ENCODE results near the gene PLEKHG2. TPM values are rescaled to one million over a fixed set of nuclear protein-coding genes. Genes with fewer than 3 reads are reported as not detected.
A peak's percentile ranks its signal among the peaks of the same experiment; 100 is the strongest.

Gene PLEKHG2
- total RNA-seq, 4 donors from 2014 or later, result 1.3 to 3.6 (median 3.3) TPM

DNA sequence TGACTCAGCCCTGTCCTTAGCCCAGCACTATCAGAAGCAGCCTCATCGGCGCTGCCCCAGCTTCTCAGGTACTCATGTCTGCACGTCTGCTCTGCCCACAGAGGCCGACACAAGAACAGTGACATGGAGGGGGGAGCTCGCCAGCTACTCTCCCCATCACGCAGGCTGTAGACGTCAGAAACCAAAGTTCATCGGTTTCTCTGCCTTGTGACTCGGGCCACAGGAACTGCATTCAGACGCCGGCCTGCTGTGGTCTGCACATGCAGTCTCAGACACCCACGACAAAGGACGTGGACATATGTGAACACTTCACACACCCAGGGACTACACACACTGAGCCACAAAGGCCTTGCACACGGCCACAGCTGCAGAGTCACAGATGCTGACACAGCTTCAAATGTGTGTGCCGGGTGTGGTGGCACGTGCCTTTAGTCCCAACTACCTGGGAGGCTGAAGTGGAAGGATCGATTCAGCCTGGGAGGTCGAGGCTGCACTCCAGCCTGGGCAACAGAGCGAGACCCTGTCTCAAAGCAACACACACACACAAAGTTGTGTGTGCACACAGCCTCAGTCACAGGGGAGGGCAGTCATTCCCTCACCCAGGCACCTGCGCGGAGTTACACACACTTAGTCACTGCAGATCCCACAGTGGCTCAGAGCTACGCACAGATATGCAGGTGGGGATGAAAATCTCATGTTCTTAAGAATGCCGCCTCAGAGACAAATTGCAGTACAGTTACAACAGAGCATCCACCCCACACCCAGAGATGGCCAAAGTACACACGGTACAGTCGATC, 10.7 kb upstream of the PLEKHG2 start:
- peaks cover 44 to 51% of the 10 kb centered on the region in 2 donors for H3K4me1 ChIP-seq
- intact Hi-C loops (cut with DNase I; ENCODE audit: low total_unique reads), result loop anchor here (1.0 to 10.0 kb wide), 7 partner anchors 10 to 1027 kb away; partner anchors contain the start of genes AKT2, ECH1, PSMD8 and SERTAD1
- H3K4me3 ChIP-seq, result peak overlapping the region in 2 of 4 donors; percentile 74 to 79
- H3K9me3 ChIP-seq, result no peaks in the 10 kb centered on the region
- TF ChIP-seq, protein P1, sequence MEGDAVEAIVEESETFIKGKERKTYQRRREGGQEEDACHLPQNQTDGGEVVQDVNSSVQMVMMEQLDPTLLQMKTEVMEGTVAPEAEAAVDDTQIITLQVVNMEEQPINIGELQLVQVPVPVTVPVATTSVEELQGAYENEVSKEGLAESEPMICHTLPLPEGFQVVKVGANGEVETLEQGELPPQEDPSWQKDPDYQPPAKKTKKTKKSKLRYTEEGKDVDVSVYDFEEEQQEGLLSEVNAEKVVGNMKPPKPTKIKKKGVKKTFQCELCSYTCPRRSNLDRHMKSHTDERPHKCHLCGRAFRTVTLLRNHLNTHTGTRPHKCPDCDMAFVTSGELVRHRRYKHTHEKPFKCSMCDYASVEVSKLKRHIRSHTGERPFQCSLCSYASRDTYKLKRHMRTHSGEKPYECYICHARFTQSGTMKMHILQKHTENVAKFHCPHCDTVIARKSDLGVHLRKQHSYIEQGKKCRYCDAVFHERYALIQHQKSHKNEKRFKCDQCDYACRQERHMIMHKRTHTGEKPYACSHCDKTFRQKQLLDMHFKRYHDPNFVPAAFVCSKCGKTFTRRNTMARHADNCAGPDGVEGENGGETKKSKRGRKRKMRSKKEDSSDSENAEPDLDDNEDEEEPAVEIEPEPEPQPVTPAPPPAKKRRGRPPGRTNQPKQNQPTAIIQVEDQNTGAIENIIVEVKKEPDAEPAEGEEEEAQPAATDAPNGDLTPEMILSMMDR (IDR thresholded peaks at IDR 0.05 in 4 of 5, conservative IDR thresholded peaks at IDR 0.05 in 1 of 5), result no peak
- peak; percentile 2 to 18 for TF ChIP-seq POLR2A (IDR thresholded peaks at IDR 0.05)
- in situ Hi-C loops (cut with MboI; ENCODE audit: low sequenced_read_pairs in 4 of 4), result no loop called here
- H3K27me3 ChIP-seq, result no peaks in the 10 kb centered on the region
- DNase-seq (peak; percentile 19 to 64), ATAC-seq (peak; percentile 4 to 13)
- no peaks in the 10 kb centered on the region for H3K36me3 ChIP-seq
- H3K27ac ChIP-seq, result peak overlapping the region; percentile 98 to 100 (median 100)

DNA sequence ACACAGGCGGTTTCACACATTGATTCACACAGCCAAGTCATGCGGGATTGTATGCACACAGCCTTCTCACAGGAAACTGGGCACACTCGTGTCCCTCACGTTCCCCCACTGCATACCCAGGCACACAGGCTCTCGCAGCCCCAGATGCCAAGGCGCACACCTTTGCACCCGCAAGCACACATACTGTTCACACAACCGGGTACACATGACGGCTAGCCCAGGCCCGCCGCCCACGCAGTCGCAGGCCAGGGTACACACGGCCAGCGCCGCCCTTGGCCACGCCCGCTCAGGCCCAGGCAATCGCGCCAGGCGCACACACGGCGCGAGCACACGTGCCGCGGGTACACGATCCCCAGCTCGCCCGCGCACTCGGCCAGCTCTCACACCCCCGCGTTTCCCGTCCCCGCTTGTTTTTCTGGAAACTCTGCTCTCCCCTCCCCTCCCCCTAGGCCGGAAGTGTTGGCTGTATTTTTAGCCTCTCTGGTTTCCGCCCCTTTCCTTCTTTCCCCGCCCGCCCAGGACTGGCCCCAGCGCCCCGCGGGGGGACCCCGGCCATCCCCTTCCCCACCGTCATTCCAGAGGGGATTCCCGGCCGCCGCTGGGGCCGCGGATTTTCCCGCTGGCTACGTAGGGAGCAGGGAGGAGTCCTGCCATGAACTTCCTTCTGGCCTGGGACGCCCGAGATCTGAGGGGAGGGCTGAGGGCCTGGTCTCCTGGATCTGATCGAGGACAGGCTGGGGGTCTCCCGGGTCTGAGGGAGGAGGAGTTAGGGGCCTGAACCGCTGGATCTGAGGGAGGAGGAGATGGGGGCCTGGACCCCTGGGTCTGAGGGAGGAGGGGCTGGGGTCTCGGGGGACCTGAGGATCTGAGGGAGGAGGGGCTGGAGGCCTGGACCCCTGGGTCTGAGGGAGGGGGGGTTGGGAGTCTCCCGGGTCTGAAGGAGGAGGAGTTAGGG, 9.8 kb upstream of the PLEKHG2 start:
- Histone ChIP-seq H3K9me3 (no peaks in the 10 kb centered on the region), H3K4me1 (peaks cover 37 to 45% of the 10 kb centered on the region in 2 donors), H3K36me3 (peaks cover 0 to 9% of the 10 kb centered on the region in 2 donors), H3K4me3 (peak overlapping the region; percentile 68 to 79 (median 73)), H3K27ac (peak overlapping the region; percentile 98 to 100 (median 100)), H3K27me3 (no peaks in the 10 kb centered on the region)
- DNase-seq, result peak; percentile 92 to 95
- ATAC-seq, result peak; percentile 44 to 46
- in situ Hi-C loops (cut with MboI; ENCODE audit: low sequenced_read_pairs in 4 of 4), result no loop called here
- intact Hi-C loops (cut with DNase I; ENCODE audit: low total_unique reads), result loop anchor here (1.0 to 10.0 kb wide), 7 partner anchors 9 to 1028 kb away; partner anchors contain the start of genes AKT2, ECH1, PSMD8 and SERTAD1
- TF ChIP-seq POLR2A (IDR thresholded peaks at IDR 0.05), result peak; percentile 73 to 75
- TF ChIP-seq, protein P1 (IDR thresholded peaks at IDR 0.05 in 4 of 5, conservative IDR thresholded peaks at IDR 0.05 in 1 of 5), result peak in 1 of 5 experiments; percentile 9

DNA sequence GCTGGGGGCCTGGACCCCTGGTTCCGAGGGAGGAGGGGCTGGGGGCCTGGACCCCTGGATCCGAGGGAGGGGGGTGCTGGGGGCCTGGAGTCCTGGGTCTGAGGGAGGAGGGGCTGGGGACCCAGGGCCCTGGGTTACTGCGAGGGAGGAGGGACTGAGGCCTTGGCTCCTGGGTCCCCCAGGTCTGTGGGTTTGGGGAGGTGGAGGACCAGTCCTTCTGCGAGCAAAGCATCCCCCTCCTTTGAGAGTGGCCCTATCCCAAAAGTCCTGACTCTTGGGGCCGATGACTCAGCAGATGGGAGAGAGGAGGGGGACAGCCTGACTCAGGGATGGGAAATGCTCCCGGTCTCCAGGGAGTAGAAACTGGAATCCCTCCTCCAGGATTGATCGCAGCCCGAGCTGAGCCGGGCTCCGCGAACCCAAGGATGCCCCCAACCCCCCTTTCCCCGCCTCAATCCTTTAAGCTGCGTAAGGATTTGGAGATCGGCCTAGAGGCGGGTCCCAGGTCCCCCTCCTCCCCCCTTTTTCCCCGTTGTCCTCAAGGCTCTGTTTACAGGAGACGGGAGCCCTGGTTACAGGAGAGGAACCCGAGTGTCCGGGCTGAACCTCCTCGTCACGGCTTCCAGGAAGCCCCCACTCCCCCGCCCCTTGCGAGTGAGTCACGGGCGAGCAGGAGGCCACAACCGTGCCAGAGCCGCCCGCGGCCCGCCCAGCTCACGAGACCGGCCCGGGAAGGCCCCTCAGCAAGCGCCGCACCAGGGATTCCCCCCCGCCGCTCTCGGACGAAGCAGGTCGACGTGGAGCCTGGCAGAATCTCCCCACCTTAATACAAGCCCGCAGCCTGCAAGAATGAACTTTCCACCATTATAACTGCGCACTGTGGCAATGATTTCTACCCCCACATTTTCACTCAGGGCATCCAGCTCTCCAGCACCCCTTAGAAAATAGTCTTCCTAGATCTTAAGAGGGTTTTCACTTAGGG, 8.8 kb upstream of the PLEKHG2 start:
- DNase-seq, result peak; percentile 99 to 100
- Histone ChIP-seq H3K4me1 (peaks cover 27 to 35% of the 10 kb centered on the region in 2 donors), H3K36me3 (peaks cover 5 to 19% of the 10 kb centered on the region in 2 donors), H3K9me3 (no peaks in the 10 kb centered on the region), H3K27me3 (no peaks in the 10 kb centered on the region), H3K4me3 (peak overlapping the region; percentile 68 to 79 (median 73)), H3K27ac (peak overlapping the region; percentile 98 to 100 (median 100))
- in situ Hi-C loops (cut with MboI; ENCODE audit: low sequenced_read_pairs in 4 of 4), result no loop called here
- TF ChIP-seq POLR2A (IDR thresholded peaks at IDR 0.05), result peak; percentile 85 to 93
- TF ChIP-seq, protein P1 (IDR thresholded peaks at IDR 0.05 in 4 of 5, conservative IDR thresholded peaks at IDR 0.05 in 1 of 5), result no peak
- intact Hi-C loops (cut with DNase I; ENCODE audit: low total_unique reads), result loop anchor here (10.0 kb wide), 5 partner anchors 569 to 1029 kb away; partner anchors contain the start of genes AKT2, ECH1, PSMD8 and SERTAD1
- ATAC-seq, result peak; percentile 60 to 69
